ENCODE data around the gene CACNA1C.
A peak's percentile ranks its signal among the peaks of the same experiment; 100 is the strongest.
"Not testable (repeated sequence)": the region's sequence is repeated elsewhere in the genome, so short reads cannot be mapped to it uniquely, and the experiment has no call there.

CACNA1C gene

DNA sequence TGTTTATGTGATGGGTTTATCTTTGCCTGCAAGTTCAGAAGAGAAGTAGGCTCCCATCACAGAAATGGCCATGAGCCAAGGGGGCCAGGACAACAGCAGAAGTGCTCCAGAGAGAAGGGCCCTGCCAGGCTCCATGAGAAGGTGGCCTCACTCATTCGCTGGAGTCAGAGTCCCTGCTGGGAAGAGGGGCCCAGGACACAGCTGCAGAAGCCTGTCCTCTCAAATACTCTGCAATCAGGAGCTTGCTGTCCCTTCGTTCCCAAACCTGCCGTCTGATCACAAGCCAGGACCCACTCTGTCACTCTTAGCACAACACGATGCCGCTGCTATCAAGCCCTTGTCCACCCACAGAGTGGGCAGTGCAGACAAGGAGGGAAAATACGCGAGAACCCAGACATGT lies 435.8 kb downstream of the CACNA1C start:
- CTCF ChIA-PET: no interaction called here
- H3K4me1 ChIP-seq (ENCODE audit: control extremely low read depth in 1 of 4, control insufficient read depth in 4 of 4, insufficient read depth in 4 of 4, low read length in 3 of 4): peaks cover 0 to 7% (median 2%) of the 10 kb centered on the region in 4 experiments
- H3K4me3 ChIP-seq (ENCODE audit: control insufficient read depth in 1 of 7, extremely low read depth in 1 of 7, insufficient read depth in 4 of 7, low read depth in 2 of 7, low read length in 6 of 7): no peak overlapping the region
- no peaks in the 10 kb centered on the region for H3K9me3 ChIP-seq (ENCODE audit: control extremely low read depth in 1 of 5, control insufficient read depth in 4 of 5, insufficient read depth in 2 of 5, low read depth in 1 of 5, low read length in 4 of 5)
- no peak for DNase-seq
- 100% methylated on average over 2 of the region's 7 CpGs for WGBS (ENCODE audit: insufficient coverage)
- H3K27ac ChIP-seq (ENCODE audit: insufficient read depth in 1 of 2, low read depth in 1 of 2, low read length in 2 of 2, poor library complexity in 1 of 2, severe bottlenecking in 2 of 2): no peak overlapping the region
- no peaks in the 10 kb centered on the region for H3K36me3 ChIP-seq (ENCODE audit: control insufficient read depth in 4 of 4, insufficient read depth in 4 of 4, low read length in 3 of 4)
- POLR2A ChIA-PET: no interaction called here
- H3K27me3 ChIP-seq (replicated peaks in 2 of 5; ENCODE audit: control insufficient read depth in 4 of 5, insufficient read depth in 5 of 5, low read length in 4 of 5): no peaks in the 10 kb centered on the region

DNA sequence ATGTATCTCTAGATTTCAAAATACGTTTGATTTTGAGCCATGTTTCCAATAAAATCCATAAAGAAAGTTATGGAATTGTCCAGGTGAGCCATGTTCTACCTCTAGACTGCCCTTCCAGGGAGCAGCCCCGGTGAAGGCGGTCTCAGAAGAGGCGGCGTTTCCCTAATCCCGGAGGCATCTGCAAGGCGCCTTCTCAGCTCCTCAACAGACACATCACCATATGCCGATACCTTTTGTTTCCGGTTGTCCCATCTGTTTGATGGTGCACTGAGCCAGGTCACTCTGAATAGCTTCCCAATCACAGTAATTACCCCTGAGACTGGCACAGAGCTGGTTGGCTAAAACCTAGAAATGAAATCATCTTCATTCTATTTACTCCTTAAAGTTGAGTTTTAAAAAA lies 436.5 kb downstream of the CACNA1C start:
- ChIA-PET POLR2A (no interaction called here), CTCF (no interaction called here)
- Histone ChIP-seq H3K4me1 (ENCODE audit: control extremely low read depth in 1 of 4, control insufficient read depth in 4 of 4, insufficient read depth in 4 of 4, low read length in 3 of 4) (peaks cover 0 to 11% (median 5%) of the 10 kb centered on the region in 4 experiments), H3K27me3 (replicated peaks in 2 of 5; ENCODE audit: control insufficient read depth in 4 of 5, insufficient read depth in 5 of 5, low read length in 4 of 5) (no peaks in the 10 kb centered on the region), H3K9me3 (ENCODE audit: control extremely low read depth in 1 of 5, control insufficient read depth in 4 of 5, insufficient read depth in 2 of 5, low read depth in 1 of 5, low read length in 4 of 5) (no peaks in the 10 kb centered on the region), H3K36me3 (ENCODE audit: control insufficient read depth in 4 of 4, insufficient read depth in 4 of 4, low read length in 3 of 4) (no peaks in the 10 kb centered on the region), H3K4me3 (ENCODE audit: control insufficient read depth in 1 of 7, extremely low read depth in 1 of 7, insufficient read depth in 4 of 7, low read depth in 2 of 7, low read length in 6 of 7) (no peak overlapping the region), H3K27ac (ENCODE audit: insufficient read depth in 1 of 2, low read depth in 1 of 2, low read length in 2 of 2, poor library complexity in 1 of 2, severe bottlenecking in 2 of 2) (no peak overlapping the region)
- 95% methylated on average over 8 of the region's 9 CpGs for WGBS (ENCODE audit: insufficient coverage)
- no peak for DNase-seq

DNA sequence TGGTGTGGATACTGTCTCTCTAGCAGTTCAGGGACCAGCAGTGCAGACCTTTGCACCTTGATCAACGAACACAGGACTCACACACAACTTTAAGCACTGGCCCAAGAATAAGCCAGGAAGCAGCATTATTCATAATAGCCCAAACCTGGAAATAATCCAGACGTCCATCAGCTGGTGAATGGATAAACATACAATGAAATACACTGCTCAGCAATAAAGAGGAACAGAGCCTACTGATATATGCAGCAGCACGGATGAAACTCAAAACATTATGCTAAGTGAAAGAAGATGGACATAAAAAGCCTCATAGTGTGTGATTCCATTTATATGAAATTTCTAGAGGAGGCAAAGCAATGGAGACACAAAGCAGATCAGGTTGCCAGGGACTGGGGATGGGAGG lies 438.0 kb downstream of the CACNA1C start:
- no peaks in the 10 kb centered on the region for H3K36me3 ChIP-seq (ENCODE audit: control insufficient read depth in 4 of 4, insufficient read depth in 4 of 4, low read length in 3 of 4)
- CTCF ChIA-PET: interaction anchor here (0.6 kb wide), 1 partner anchor 133 kb away, joined by 3 read pairs; no protein-coding TSS in a partner anchor
- peak in 1 of 3 donors; percentile 29 for DNase-seq
- H3K27ac ChIP-seq (ENCODE audit: insufficient read depth in 1 of 2, low read depth in 1 of 2, low read length in 2 of 2, poor library complexity in 1 of 2, severe bottlenecking in 2 of 2): no peak overlapping the region
- POLR2A ChIA-PET: no interaction called here
- 17% methylated on average over 1 of the region's 3 CpGs for WGBS (ENCODE audit: insufficient coverage)
- no peaks in the 10 kb centered on the region for H3K27me3 ChIP-seq (replicated peaks in 2 of 5; ENCODE audit: control insufficient read depth in 4 of 5, insufficient read depth in 5 of 5, low read length in 4 of 5)
- H3K4me1 ChIP-seq (ENCODE audit: control extremely low read depth in 1 of 4, control insufficient read depth in 4 of 4, insufficient read depth in 4 of 4, low read length in 3 of 4): peaks cover 0 to 26% (median 15%) of the 10 kb centered on the region in 4 experiments
- H3K9me3 ChIP-seq (ENCODE audit: control extremely low read depth in 1 of 5, control insufficient read depth in 4 of 5, insufficient read depth in 2 of 5, low read depth in 1 of 5, low read length in 4 of 5): no peaks in the 10 kb centered on the region
- no peak overlapping the region for H3K4me3 ChIP-seq (ENCODE audit: control insufficient read depth in 1 of 7, extremely low read depth in 1 of 7, insufficient read depth in 4 of 7, low read depth in 2 of 7, low read length in 6 of 7)

DNA sequence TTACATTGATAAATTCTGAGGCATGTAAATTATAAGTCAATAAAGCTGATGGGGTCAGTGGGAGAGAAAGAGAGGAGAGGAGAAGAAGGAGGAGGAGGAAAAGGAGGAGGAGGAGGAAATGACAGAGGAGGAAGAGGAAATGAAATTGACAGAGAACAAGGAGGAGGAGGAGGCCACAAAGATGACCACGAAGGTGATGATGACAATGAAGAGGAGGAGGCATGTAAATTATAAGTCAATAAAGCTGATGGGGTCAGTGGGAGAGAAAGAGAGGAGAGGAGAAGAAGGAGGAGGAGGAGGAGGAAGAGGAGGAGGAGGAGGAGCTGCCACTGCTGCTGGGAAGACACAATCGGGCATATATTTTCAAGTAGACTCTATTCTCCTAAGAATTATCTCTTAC lies 438.6 kb downstream of the CACNA1C start:
- H3K9me3 ChIP-seq (ENCODE audit: control extremely low read depth in 1 of 5, control insufficient read depth in 4 of 5, insufficient read depth in 2 of 5, low read depth in 1 of 5, low read length in 4 of 5); H3K36me3 ChIP-seq (ENCODE audit: control insufficient read depth in 4 of 4, insufficient read depth in 4 of 4, low read length in 3 of 4); H3K27me3 ChIP-seq (replicated peaks in 2 of 5; ENCODE audit: control insufficient read depth in 4 of 5, insufficient read depth in 5 of 5, low read length in 4 of 5); H3K4me3 ChIP-seq (ENCODE audit: control insufficient read depth in 1 of 7, extremely low read depth in 1 of 7, insufficient read depth in 4 of 7, low read depth in 2 of 7, low read length in 6 of 7); H3K27ac ChIP-seq (ENCODE audit: insufficient read depth in 1 of 2, low read depth in 1 of 2, low read length in 2 of 2, poor library complexity in 1 of 2, severe bottlenecking in 2 of 2); CTCF ChIA-PET; POLR2A ChIA-PET; DNase-seq: not testable (repeated sequence)
- WGBS (ENCODE audit: insufficient coverage): 57% methylated on average over 1 of the region's 2 CpGs
- H3K4me1 ChIP-seq (ENCODE audit: control extremely low read depth in 1 of 4, control insufficient read depth in 4 of 4, insufficient read depth in 4 of 4, low read length in 3 of 4): peaks cover 0 to 26% (median 15%) of the 10 kb centered on the region in 4 experiments

DNA sequence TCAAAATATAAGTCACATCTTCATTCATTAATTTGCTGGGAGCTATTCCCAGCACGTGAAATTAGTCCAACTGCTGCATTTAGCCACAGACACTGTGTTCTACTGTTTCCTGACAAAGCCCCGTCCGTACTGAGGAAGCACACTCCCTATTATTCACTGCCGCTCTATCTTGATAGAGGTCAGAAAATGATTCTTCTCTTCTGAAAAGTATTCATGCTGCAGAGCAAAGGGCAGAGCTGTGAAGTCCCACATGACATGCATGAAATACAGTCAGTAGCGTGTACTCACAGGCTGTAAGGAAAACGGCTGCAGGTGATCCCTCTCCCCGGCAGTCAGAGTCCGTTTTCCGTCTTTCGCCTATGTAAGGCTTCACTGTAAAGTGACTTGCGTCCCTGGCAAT lies 439.4 kb downstream of the CACNA1C start:
- Histone ChIP-seq H3K4me3 (ENCODE audit: control insufficient read depth in 1 of 7, extremely low read depth in 1 of 7, insufficient read depth in 4 of 7, low read depth in 2 of 7, low read length in 6 of 7) (no peak overlapping the region), H3K27me3 (replicated peaks in 2 of 5; ENCODE audit: control insufficient read depth in 4 of 5, insufficient read depth in 5 of 5, low read length in 4 of 5) (no peaks in the 10 kb centered on the region), H3K9me3 (ENCODE audit: control extremely low read depth in 1 of 5, control insufficient read depth in 4 of 5, insufficient read depth in 2 of 5, low read depth in 1 of 5, low read length in 4 of 5) (no peaks in the 10 kb centered on the region), H3K4me1 (ENCODE audit: control extremely low read depth in 1 of 4, control insufficient read depth in 4 of 4, insufficient read depth in 4 of 4, low read length in 3 of 4) (peaks cover 0 to 22% (median 15%) of the 10 kb centered on the region in 4 experiments), H3K27ac (ENCODE audit: insufficient read depth in 1 of 2, low read depth in 1 of 2, low read length in 2 of 2, poor library complexity in 1 of 2, severe bottlenecking in 2 of 2) (no peak overlapping the region), H3K36me3 (ENCODE audit: control insufficient read depth in 4 of 4, insufficient read depth in 4 of 4, low read length in 3 of 4) (no peaks in the 10 kb centered on the region)
- CTCF ChIA-PET: interaction anchor here (1.5 kb wide), 1 partner anchor 11 kb away, joined by 3 read pairs; no protein-coding TSS in a partner anchor
- POLR2A ChIA-PET: no interaction called here
- 86% methylated on average over 9 of the region's 11 CpGs for WGBS (ENCODE audit: insufficient coverage)
- no peak for DNase-seq

DNA sequence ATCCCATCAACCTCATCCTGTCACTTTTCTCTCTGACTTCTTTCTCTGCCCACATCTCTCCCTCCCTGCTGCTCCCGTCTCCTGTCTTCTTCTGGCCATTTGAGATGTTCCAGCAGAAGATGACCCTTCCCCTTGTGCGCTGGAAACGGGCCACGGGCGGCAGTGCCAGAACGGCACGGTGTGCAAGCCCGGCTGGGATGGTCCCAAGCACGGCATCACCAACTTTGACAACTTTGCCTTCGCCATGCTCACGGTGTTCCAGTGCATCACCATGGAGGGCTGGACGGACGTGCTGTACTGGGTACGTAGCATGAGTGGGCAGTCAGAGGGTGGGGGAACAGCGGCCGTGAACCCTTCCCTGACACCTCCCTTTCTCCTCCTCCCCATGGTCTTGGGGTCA lies 440.3 kb downstream of the CACNA1C start:
- Histone ChIP-seq H3K4me1 (ENCODE audit: control extremely low read depth in 1 of 4, control insufficient read depth in 4 of 4, insufficient read depth in 4 of 4, low read length in 3 of 4) (peaks cover 0 to 22% (median 15%) of the 10 kb centered on the region in 4 experiments), H3K9me3 (ENCODE audit: control extremely low read depth in 1 of 5, control insufficient read depth in 4 of 5, insufficient read depth in 2 of 5, low read depth in 1 of 5, low read length in 4 of 5) (no peaks in the 10 kb centered on the region), H3K36me3 (ENCODE audit: control insufficient read depth in 4 of 4, insufficient read depth in 4 of 4, low read length in 3 of 4) (no peaks in the 10 kb centered on the region), H3K4me3 (ENCODE audit: control insufficient read depth in 1 of 7, extremely low read depth in 1 of 7, insufficient read depth in 4 of 7, low read depth in 2 of 7, low read length in 6 of 7) (no peak overlapping the region), H3K27me3 (replicated peaks in 2 of 5; ENCODE audit: control insufficient read depth in 4 of 5, insufficient read depth in 5 of 5, low read length in 4 of 5) (no peaks in the 10 kb centered on the region), H3K27ac (ENCODE audit: insufficient read depth in 1 of 2, low read depth in 1 of 2, low read length in 2 of 2, poor library complexity in 1 of 2, severe bottlenecking in 2 of 2) (no peak overlapping the region)
- DNase-seq: no peak
- POLR2A ChIA-PET: no interaction called here
- CTCF ChIA-PET: interaction anchor here (1.5 kb wide), 1 partner anchor 10 kb away, joined by 3 read pairs; no protein-coding TSS in a partner anchor
- 97% methylated on average over 16 of the region's 16 CpGs for WGBS (ENCODE audit: insufficient coverage)

DNA sequence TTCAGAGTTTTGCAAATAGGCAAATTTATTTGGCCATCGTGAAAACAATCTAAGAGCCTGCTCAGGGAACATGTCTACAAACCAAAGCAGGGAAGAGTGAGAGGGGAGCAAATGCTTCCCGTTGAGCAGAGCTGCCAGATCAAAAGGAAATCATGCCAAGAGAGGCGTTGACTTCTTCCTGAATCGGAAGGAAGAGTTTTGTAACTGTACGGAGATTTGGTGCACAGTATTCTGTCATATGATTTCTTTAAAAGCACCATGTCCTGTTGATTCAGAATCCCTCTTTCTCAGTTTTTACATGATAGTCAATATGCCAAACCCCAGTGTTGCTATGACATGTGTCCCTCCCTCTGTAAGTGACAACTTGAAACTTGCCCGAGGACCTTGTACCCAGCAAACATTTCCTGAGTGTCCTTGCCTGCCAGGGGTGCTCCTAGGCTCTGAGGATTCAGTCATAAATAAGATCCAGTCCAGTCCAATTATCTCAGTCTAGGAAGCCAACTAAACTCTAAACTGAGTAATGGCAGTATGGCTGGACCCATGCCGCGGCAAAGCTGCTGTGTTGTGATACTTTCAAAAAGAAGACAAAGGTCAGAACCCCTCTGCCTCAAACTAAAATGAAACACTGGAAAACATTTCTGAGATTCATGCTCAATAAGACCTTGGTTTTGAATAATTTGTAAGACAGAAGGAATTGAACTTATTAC lies 441.9 kb downstream of the CACNA1C start:
- ChIA-PET POLR2A (no interaction called here), CTCF (interaction anchor here (1.2 kb wide), 1 partner anchor 9 kb away, joined by 5 read pairs; no protein-coding TSS in a partner anchor)
- H3K4me1 ChIP-seq (ENCODE audit: control extremely low read depth in 1 of 4, control insufficient read depth in 4 of 4, insufficient read depth in 4 of 4, low read length in 3 of 4): peaks cover 0 to 28% (median 19%) of the 10 kb centered on the region in 4 experiments
- H3K27ac ChIP-seq (ENCODE audit: insufficient read depth in 1 of 2, low read depth in 1 of 2, low read length in 2 of 2, poor library complexity in 1 of 2, severe bottlenecking in 2 of 2): no peak overlapping the region
- 3% methylated on average over 4 of the region's 8 CpGs for WGBS (ENCODE audit: insufficient coverage)
- no peaks in the 10 kb centered on the region for H3K9me3 ChIP-seq (ENCODE audit: control extremely low read depth in 1 of 5, control insufficient read depth in 4 of 5, insufficient read depth in 2 of 5, low read depth in 1 of 5, low read length in 4 of 5)
- no peaks in the 10 kb centered on the region for H3K27me3 ChIP-seq (replicated peaks in 2 of 5; ENCODE audit: control insufficient read depth in 4 of 5, insufficient read depth in 5 of 5, low read length in 4 of 5)
- no peak overlapping the region for H3K4me3 ChIP-seq (ENCODE audit: control insufficient read depth in 1 of 7, extremely low read depth in 1 of 7, insufficient read depth in 4 of 7, low read depth in 2 of 7, low read length in 6 of 7)
- peak in 1 of 3 donors; percentile 19 for DNase-seq
- H3K36me3 ChIP-seq (ENCODE audit: control insufficient read depth in 4 of 4, insufficient read depth in 4 of 4, low read length in 3 of 4): no peaks in the 10 kb centered on the region

Data from common myeloid progenitor, CD34-positive (primary cell).